GM21825 (cell line): ENCODE measurements around the gene UPK3A.
"Not testable (repeated sequence)": the region's sequence is repeated elsewhere in the genome, so short reads cannot be mapped to it uniquely, and the experiment has no call there.

Experiments used
- ATAC-seq: cut with Tn5 transposase; IDR thresholded peaks from one replicate; pipeline ENCODE4 v1.9.1; 2021; ENCODE audit warnings: mild to moderate bottlenecking, moderate library complexity; ENCODE audit not compliant: unreplicated experiment

Gene UPK3A

DNA sequence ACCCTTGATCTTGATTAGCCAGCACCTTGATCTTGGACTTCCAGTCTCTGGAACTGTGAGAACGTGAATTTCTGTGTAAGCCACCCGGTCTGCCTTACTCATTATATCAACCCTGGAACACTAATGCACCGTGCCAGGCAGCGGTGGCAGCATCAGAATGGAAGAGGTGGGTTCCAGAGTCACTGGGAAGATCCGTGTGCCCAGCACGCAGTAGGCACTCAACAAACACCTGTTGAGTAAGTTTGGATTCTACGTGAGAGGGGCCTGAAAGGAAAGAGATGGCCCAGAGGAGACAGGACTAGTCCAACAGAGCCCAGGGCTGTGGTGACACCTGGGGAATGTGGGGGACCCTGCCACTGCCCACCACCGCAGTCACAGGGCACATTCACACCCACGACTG lies 6.6 kb upstream of the UPK3A start:
- no peak for ATAC-seq

DNA sequence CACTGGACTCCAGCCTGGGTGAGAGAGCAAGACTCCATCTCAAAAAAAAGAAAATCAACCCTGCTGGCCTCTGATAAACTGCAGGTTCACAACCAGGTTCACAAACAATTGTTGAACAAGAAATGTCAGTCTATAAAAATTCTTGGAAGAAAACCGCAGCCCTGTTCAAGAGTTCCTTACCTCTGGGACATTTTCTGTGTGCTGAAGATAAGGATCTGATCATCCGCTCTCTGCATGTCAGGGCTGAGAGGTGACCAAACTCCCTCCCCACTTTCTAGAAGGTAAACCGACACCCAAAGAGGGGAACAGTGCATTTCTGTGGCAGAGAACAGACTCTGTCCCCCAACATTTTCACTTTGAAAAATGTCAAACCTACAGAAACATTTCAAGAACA lies 4.2 kb upstream of the UPK3A start:
- no peak for ATAC-seq

- ATAC-seq, result no peak
These were observed 3.7 kb upstream of the UPK3A start for GRCh38 chr22:45281010-45281409.

GRCh38 chr22:45285263-45286058 lies 712 bp downstream of the UPK3A start:
- no peak for ATAC-seq

GRCh38 chr22:45286854-45287551 lies 2.3 kb downstream of the UPK3A start:
- no peak for ATAC-seq

GRCh38 chr22:45290410-45290936 lies 5.7 kb downstream of the UPK3A start:
- no peak for ATAC-seq

GRCh38 chr22:45291061-45291930 lies 6.5 kb downstream of the UPK3A start:
- ATAC-seq, result no peak

GRCh38 chr22:45291931-45292290 lies 7.2 kb downstream of the UPK3A start:
- ATAC-seq, result no peak

GRCh38 chr22:45292731-45293442 lies 8.1 kb downstream of the UPK3A start:
- no peak for ATAC-seq

DNA sequence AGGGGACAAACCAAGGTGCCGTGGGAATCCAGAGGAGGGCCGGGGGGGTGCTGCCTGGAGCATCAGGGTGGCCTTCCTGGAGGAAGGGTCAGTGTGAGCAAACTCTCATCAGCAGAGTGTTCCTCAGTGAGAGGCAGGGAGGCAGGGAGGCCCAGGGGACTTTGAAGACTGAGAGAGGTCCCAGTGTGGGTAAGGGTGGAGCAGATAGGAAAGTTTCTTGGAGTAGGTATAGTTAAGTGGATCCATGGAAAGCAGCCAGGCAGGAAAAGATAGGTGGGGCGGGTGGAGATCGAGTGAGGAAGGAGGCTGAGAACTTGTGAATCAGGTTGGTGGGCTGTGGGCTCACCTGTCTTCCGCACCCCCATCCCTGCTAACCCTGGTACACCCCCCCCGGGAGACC lies 9.3 kb downstream of the UPK3A start:
- no peak for ATAC-seq

- not testable (repeated sequence) for ATAC-seq
These were observed 10.3 kb downstream of the UPK3A start for GRCh38 chr22:45295004-45295403.

DNA sequence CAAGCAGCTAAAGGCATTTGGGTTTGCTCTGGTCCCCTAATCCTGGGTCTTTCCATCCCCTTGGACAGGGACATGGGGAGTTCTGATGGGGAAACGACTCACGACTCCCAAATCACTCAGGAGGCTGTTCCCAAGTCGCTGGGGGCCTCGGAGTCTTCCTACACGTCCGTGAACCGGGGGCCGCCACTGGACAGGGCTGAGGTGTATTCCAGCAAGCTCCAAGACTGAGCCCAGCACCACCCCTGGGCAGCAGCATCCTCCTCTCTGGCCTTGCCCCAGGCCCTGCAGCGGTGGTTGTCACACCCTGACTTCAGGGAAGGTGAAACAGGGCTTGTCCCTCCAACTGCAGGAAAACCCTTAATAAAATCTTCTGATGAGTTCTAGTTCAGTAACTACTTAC lies 10.7 kb downstream of the UPK3A start:
- ATAC-seq, result no peak

GRCh38 chr22:45296628-45297297 lies 12.0 kb downstream of the UPK3A start:
- ATAC-seq, result no peak

GRCh38 chr22:45298934-45299505 lies 14.3 kb downstream of the UPK3A start:
- ATAC-seq, result no peak

DNA sequence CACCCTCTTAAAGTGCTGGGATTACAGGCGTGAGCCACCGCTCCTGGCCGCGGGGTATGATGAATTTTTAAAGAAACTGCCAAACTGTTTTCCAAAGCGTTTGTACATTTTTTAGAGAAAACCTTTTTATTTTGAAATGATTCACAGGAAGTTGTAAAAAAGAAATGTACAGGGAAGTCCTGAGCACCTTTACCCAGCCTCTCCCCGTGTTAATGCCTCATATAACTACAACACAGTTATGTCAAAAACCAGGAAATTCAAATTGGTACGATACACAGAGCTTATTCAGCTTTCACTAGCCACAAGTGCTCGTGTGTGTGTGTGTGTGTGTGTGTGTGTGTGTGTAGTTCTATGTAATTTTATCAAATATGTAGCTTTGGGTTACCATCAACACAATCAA lies 18.0 kb downstream of the UPK3A start:
- no peak for ATAC-seq

- ATAC-seq, result no peak
These were observed 18.4 kb downstream of the UPK3A start for GRCh38 chr22:45303181-45303580.

DNA sequence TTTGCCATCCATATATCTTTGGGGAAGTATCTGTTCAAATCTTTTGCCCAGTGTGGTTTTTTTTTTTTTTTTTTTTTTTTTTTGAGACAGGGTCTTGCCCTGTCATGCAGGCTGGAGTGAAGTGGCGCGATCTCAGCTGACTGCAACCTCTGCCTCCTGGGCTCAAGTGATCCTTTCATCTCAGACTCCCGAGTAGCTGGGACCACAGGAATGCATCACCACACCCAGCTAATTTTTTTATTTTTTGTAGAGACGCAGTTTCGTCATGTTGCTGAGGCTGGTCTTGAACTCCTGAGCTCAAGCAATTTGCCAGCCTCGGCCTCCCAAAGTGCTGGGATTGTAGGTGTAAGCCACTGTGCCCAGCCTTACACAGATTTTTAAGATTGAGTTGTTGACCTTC lies 20.2 kb downstream of the UPK3A start:
- no peak for ATAC-seq

DNA sequence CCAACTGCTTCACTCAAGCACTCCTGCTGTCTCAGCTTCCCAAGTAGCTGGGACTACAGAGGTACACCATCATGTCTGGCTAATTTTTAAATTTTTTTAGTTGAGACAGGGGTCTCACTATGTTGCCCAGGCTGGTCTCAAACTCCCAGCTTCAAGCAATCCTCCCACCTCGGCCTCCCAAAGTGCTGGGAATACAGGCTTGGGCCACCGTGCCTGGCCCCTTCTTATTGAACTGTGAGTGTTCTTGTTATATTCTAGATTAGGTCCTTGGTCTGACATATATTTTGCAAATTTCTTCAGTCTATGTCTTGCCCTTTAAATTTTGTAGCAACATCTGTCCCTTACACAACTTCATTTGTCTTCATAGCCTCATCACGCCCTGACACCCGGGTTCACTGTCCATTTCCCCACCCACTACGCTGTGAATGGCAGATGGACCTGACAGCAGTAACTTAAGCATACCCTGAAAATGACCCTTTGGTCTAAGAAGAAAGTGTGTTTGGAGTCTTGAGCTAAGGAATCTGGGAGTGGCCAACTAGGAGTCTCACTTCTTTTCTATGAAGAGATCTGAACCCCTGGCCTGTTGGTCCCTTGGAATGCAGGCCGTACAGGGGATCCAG lies 20.8 kb downstream of the UPK3A start:
- no peak for ATAC-seq

- ATAC-seq, result no peak
These were observed 21.4 kb downstream of the UPK3A start for GRCh38 chr22:45306139-45306538.
